Thoracic aorta (tissue), 2 donors: ENCODE results near the gene POLR3B. TPM values are rescaled to one million over a fixed set of nuclear protein-coding genes. Genes with fewer than 3 reads are reported as not detected.

Experiments
- ATAC-seq: fragments of 150-250 bp; one replicate; pipeline ENCODE4 v1.8.0; 2017; ENCODE audit warnings: low read depth; ENCODE audit not compliant: insufficient number of reproducible peaks, low FRiP score
- DNase-seq: peaks from one replicate; pipeline ENCODE4 v3.0.0-alpha.2; 2020; ENCODE audit warnings: low spot score
- H3K27ac ChIP-seq, 2 donors: fragments of 200-600 bp; sonication (generic); 1 replicate in 1 of 2; 2 replicates in 1 of 2; pipeline ENCODE4 v1.5.1; 2016; ENCODE audit warnings: mild to moderate bottlenecking in 2 of 2, moderate library complexity in 2 of 2
- H3K27me3 ChIP-seq: fragments of 200-600 bp; sonication (generic); replicated peaks from 2 replicates; pipeline ENCODE4 v1.6.0; 2016; ENCODE audit warnings: mild to moderate bottlenecking; ENCODE audit not compliant: insufficient read depth
- H3K36me3 ChIP-seq: fragments of 200-600 bp; sonication (generic); one replicate; pipeline ENCODE4 v1.5.1; 2016
- H3K4me1 ChIP-seq, 2 donors: fragments of 200-600 bp; sonication (generic); 1 replicate in 1 of 2; 2 replicates in 1 of 2; pipeline versions ENCODE4 v1.5.1 to v1.6.0; 2016; ENCODE audit warnings: low read depth in 2 of 2, mild to moderate bottlenecking in 1 of 2; ENCODE audit not compliant: control insufficient read depth in 1 of 2
- H3K4me3 ChIP-seq: fragments of 200-600 bp; sonication (generic); 2 replicates; pipeline ENCODE4 v1.5.1; 2016; ENCODE audit warnings: mild to moderate bottlenecking
- H3K9me3 ChIP-seq: fragments of 200-600 bp; sonication (generic); 2 replicates; pipeline ENCODE4 v1.5.1; 2016
- CTCF ChIP-seq: fragments of 200-600 bp; sonication (generic); IDR thresholded peaks from one replicate; pipeline ENCODE4 v1.5.1; 2019; ENCODE audit warnings: antibody characterized with exemption
- total RNA-seq, 2 donors: library from RNA; depleted of rRNA; stranded (reverse); fragments of >200 nt; gene quantifications; one replicate each; pipeline versions ENCODE4 v1.1.0 to v1.2.3, GENCODE V29; 2016

POLR3B gene
- total RNA-seq, 2 donors from 2014 or later, result 7.7 to 7.8 TPM

- DNase-seq (no peak), ATAC-seq (no peak)
- no peaks in the 10 kb centered on the region for H3K27me3 ChIP-seq
- no peak overlapping the region for H3K4me3 ChIP-seq
- no peaks in the 10 kb centered on the region for H3K36me3 ChIP-seq
- TF ChIP-seq CTCF, result no peak
- no peaks in the 10 kb centered on the region for H3K9me3 ChIP-seq
- no peak overlapping the region for H3K27ac ChIP-seq
- no peaks in the 10 kb centered on the region for H3K4me1 ChIP-seq
Observed at GRCh38 chr12:106481246-106481645, 123.7 kb downstream of the POLR3B start.

- no peak for TF ChIP-seq CTCF
- H3K36me3 ChIP-seq, result no peaks in the 10 kb centered on the region
- no peaks in the 10 kb centered on the region for H3K27me3 ChIP-seq
- no peak for ATAC-seq
- no peaks in the 10 kb centered on the region for H3K4me1 ChIP-seq
- no peaks in the 10 kb centered on the region for H3K9me3 ChIP-seq
- H3K27ac ChIP-seq, result no peak overlapping the region
- H3K4me3 ChIP-seq, result no peak overlapping the region
- no peak for DNase-seq
Observed at GRCh38 chr12:106487664-106488063, 130.1 kb downstream of the POLR3B start.

GRCh38 chr12:106488884-106489283 lies 131.3 kb downstream of the POLR3B start:
- DNase-seq (no peak), ATAC-seq (no peak)
- H3K9me3 ChIP-seq, result no peaks in the 10 kb centered on the region
- H3K4me1 ChIP-seq, result no peaks in the 10 kb centered on the region
- TF ChIP-seq CTCF, result no peak
- H3K4me3 ChIP-seq, result no peak overlapping the region
- no peaks in the 10 kb centered on the region for H3K27me3 ChIP-seq
- no peaks in the 10 kb centered on the region for H3K36me3 ChIP-seq
- H3K27ac ChIP-seq, result no peak overlapping the region

- H3K9me3 ChIP-seq, result no peaks in the 10 kb centered on the region
- ATAC-seq (no peak), DNase-seq (no peak)
- no peak for TF ChIP-seq CTCF
- H3K36me3 ChIP-seq, result no peaks in the 10 kb centered on the region
- no peaks in the 10 kb centered on the region for H3K27me3 ChIP-seq
- no peak overlapping the region for H3K4me3 ChIP-seq
- no peak overlapping the region for H3K27ac ChIP-seq
- H3K4me1 ChIP-seq, result no peaks in the 10 kb centered on the region
Observed at GRCh38 chr12:106490264-106490663, 132.7 kb downstream of the POLR3B start.

GRCh38 chr12:106492857-106493256 lies 135.3 kb downstream of the POLR3B start:
- TF ChIP-seq CTCF, result no peak
- ATAC-seq (no peak), DNase-seq (no peak)
- Histone ChIP-seq H3K9me3 (no peaks in the 10 kb centered on the region), H3K36me3 (no peaks in the 10 kb centered on the region), H3K4me3 (no peak overlapping the region), H3K27me3 (no peaks in the 10 kb centered on the region), H3K27ac (no peak overlapping the region), H3K4me1 (no peaks in the 10 kb centered on the region)
